H9 (cell line): ENCODE measurements around the gene OSBPL8. TPM values are rescaled to one million over a fixed set of nuclear protein-coding genes. Genes with fewer than 3 reads are reported as not detected.
A peak's percentile ranks its signal among the peaks of the same experiment; 100 is the strongest.

Source experiments
- DNase-seq: peaks from one replicate; pipeline ENCODE4 v3.0.0-alpha.2; 2017
- H2AFZ ChIP-seq: one replicate; pipeline ENCODE4 v1.6.1; 2013; ENCODE audit warnings: mild to moderate bottlenecking, low read length, control low read depth, moderate library complexity
- H2AK5ac ChIP-seq: 2 replicates; pipeline ENCODE4 v1.6.1; 2013; ENCODE audit warnings: low read length, control low read depth, mixed read lengths; ENCODE audit not compliant: insufficient read length
- H2BK120ac ChIP-seq: one replicate; pipeline ENCODE4 v1.6.1; 2013; ENCODE audit warnings: low read depth, mild to moderate bottlenecking, low read length, control low read depth, inconsistent platforms; ENCODE audit not compliant: poor library complexity, severe bottlenecking
- H2BK12ac ChIP-seq: 2 replicates; pipeline ENCODE4 v1.6.1; 2013; ENCODE audit warnings: low read length, control low read depth, mixed read lengths, low read depth; ENCODE audit not compliant: insufficient read length
- H2BK15ac ChIP-seq: 2 replicates; pipeline ENCODE4 v1.6.1; 2013; ENCODE audit warnings: low read depth, low read length, control low read depth
- H2BK20ac ChIP-seq: one replicate; pipeline ENCODE4 v1.6.1; 2013; ENCODE audit warnings: low read depth, mild to moderate bottlenecking, low read length, control low read depth, inconsistent platforms; ENCODE audit not compliant: poor library complexity, severe bottlenecking
- H2BK5ac ChIP-seq: 2 replicates; pipeline ENCODE4 v1.6.1; 2013; ENCODE audit warnings: low read length, control low read depth, mixed read lengths; ENCODE audit not compliant: insufficient read length
- H3K14ac ChIP-seq: 2 replicates; pipeline ENCODE4 v1.6.1; 2013; ENCODE audit warnings: low read length, control low read depth; ENCODE audit not compliant: insufficient read depth
- H3K18ac ChIP-seq: 2 replicates; pipeline ENCODE4 v1.6.1; 2013; ENCODE audit warnings: low read depth, mild to moderate bottlenecking, mixed read lengths, low read length, control low read depth; ENCODE audit not compliant: insufficient read length
- H3K23ac ChIP-seq: 2 replicates; pipeline ENCODE4 v1.6.1; 2013; ENCODE audit warnings: low read length, control low read depth, mixed read lengths, low read depth; ENCODE audit not compliant: insufficient read length
- H3K23me2 ChIP-seq: 2 replicates; pipeline ENCODE4 v1.6.1; 2013; ENCODE audit warnings: low read depth, mild to moderate bottlenecking, mixed read lengths, low read length, control low read depth; ENCODE audit not compliant: insufficient read length, poor library complexity, severe bottlenecking
- H3K27ac ChIP-seq: 2 replicates; pipeline ENCODE4 v1.5.1; 2013; ENCODE audit warnings: low read length, control low read depth, mixed read lengths, low read depth; ENCODE audit not compliant: insufficient read length
- H3K27me3 ChIP-seq: 2 replicates; pipeline ENCODE4 v1.6.1; 2013; ENCODE audit warnings: low read length, control low read depth, inconsistent platforms; ENCODE audit not compliant: insufficient read depth
- H3K4ac ChIP-seq: 2 replicates; pipeline ENCODE4 v1.6.1; 2013; ENCODE audit warnings: low read depth, mild to moderate bottlenecking, control low read depth, inconsistent platforms, low read length, moderate library complexity
- H3K4me1 ChIP-seq: 2 replicates; pipeline ENCODE4 v1.6.1; 2013; ENCODE audit warnings: low read length, control low read depth, inconsistent platforms; ENCODE audit not compliant: insufficient read depth
- H3K4me2 ChIP-seq: 2 replicates; pipeline ENCODE4 v1.6.1; 2013; ENCODE audit warnings: low read length, control low read depth, mixed read lengths; ENCODE audit not compliant: insufficient read length, insufficient read depth
- H3K56ac ChIP-seq: 2 replicates; pipeline ENCODE4 v1.6.1; 2013; ENCODE audit warnings: low read depth, mild to moderate bottlenecking, mixed read lengths, low read length, control low read depth; ENCODE audit not compliant: insufficient read length
- H3K79me1 ChIP-seq: 2 replicates; pipeline ENCODE4 v1.6.1; 2013; ENCODE audit warnings: low read depth, mild to moderate bottlenecking, moderate library complexity, low read length, control low read depth, inconsistent platforms; ENCODE audit not compliant: insufficient read depth, poor library complexity, severe bottlenecking
- H3K79me2 ChIP-seq: 2 replicates; pipeline ENCODE4 v1.6.1; 2013; ENCODE audit warnings: low read length, control low read depth, inconsistent platforms; ENCODE audit not compliant: insufficient read depth
- H3K9ac ChIP-seq: 2 replicates; pipeline ENCODE4 v1.6.1; 2013; ENCODE audit warnings: low read length, control low read depth, mixed read lengths; ENCODE audit not compliant: insufficient read length; ENCODE audit errors: extremely low read depth
- H3K9me3 ChIP-seq: one replicate; pipeline ENCODE4 v1.6.1; 2013; ENCODE audit warnings: low read depth, low read length, inconsistent platforms; ENCODE audit not compliant: control insufficient read depth
- H3T11ph ChIP-seq: one replicate; pipeline ENCODE4 v1.6.1; 2013; ENCODE audit warnings: mild to moderate bottlenecking, low read length, control low read depth, inconsistent platforms
- H4K20me1 ChIP-seq: one replicate; pipeline ENCODE4 v1.6.1; 2013; ENCODE audit not compliant: control insufficient read depth, insufficient read length, insufficient read depth
- H4K5ac ChIP-seq: 2 replicates; pipeline ENCODE4 v1.6.1; 2013; ENCODE audit warnings: low read depth, mild to moderate bottlenecking, mixed read lengths, low read length, control low read depth; ENCODE audit not compliant: insufficient read length
- H4K8ac ChIP-seq: replicated peaks from 2 replicates; pipeline ENCODE4 v1.6.1; 2013; ENCODE audit warnings: low read length, control low read depth, mixed read lengths, low read depth; ENCODE audit not compliant: insufficient read length
- H4K91ac ChIP-seq: 2 replicates; pipeline ENCODE4 v1.6.1; 2013; ENCODE audit warnings: low read depth, mild to moderate bottlenecking, moderate library complexity, mixed read lengths, low read length, control low read depth; ENCODE audit not compliant: insufficient read length
- H3K27ac Mint-ChIP-seq, 3 experiments: 2 replicates in 2 of 3; 3 replicates in 1 of 3; pipeline ENCODE4 v1.8.0; 2020 to 2021; ENCODE audit warnings: mixed read lengths in 3 of 3, mild to moderate bottlenecking in 1 of 3, moderate library complexity in 1 of 3
- H3K27me3 Mint-ChIP-seq: 2 replicates; pipeline ENCODE4 v1.8.0; 2021; ENCODE audit warnings: low read depth, mild to moderate bottlenecking, moderate library complexity, mixed read lengths
- H3K36me3 Mint-ChIP-seq, 3 experiments: 2 replicates in 2 of 3; 3 replicates in 1 of 3; pipeline ENCODE4 v1.8.0; 2020 to 2021; ENCODE audit warnings: low read depth in 3 of 3, mixed read lengths in 3 of 3; ENCODE audit not compliant: insufficient read depth in 1 of 3
- H3K4me1 Mint-ChIP-seq, 2 experiments: 2 replicates each; pipeline ENCODE4 v1.8.0; 2020; ENCODE audit warnings: mixed read lengths in 2 of 2
- H3K4me3 Mint-ChIP-seq, 2 experiments: 2 replicates in 1 of 2; 3 replicates in 1 of 2; pipeline ENCODE4 v1.8.0; 2020 to 2021; ENCODE audit warnings: mild to moderate bottlenecking in 2 of 2, mixed read lengths in 2 of 2, moderate library complexity in 1 of 2
- H3K9me3 Mint-ChIP-seq, 2 experiments: 2 replicates in 1 of 2; 3 replicates in 1 of 2; pipeline ENCODE4 v1.8.0; 2020; ENCODE audit warnings: mild to moderate bottlenecking in 2 of 2, mixed read lengths in 2 of 2, moderate library complexity in 1 of 2
- CTCF ChIP-seq: fragments of 200-600 bp; sonication (generic); conservative IDR thresholded peaks from 3 replicates; pipeline ENCODE4 v1.8.0; 2021; ENCODE audit warnings: antibody characterized with exemption, mild to moderate bottlenecking
- WGBS: extraction: QIAGEN DNeasy Blood & Tissue Kit; methylation state at CpG from one replicate; pipeline ENCODE4 v1.1.7; 2013; ENCODE audit warnings: missing lambda C conversion rate, low lambda C conversion rate, mixed read lengths; ENCODE audit not compliant: insufficient read length; ENCODE audit errors: extremely low coverage; 5-methylcytosine and 5-hydroxymethylcytosine counted together
- total RNA-seq: library from RNA; stranded (reverse); gene quantifications from 2 replicates; pipeline ENCODE4 v1.2.1, GENCODE V29; 2021

The OSBPL8 gene
- total RNA-seq, 1 experiment from 2014 or later, result 61.2 TPM

GRCh38 chr12:76586764-76587395 lies 27.3 kb upstream of the OSBPL8 start:
- no peaks in the 10 kb centered on the region for H3K79me1 ChIP-seq
- no peak overlapping the region for H2BK12ac ChIP-seq
- no peak overlapping the region for H2BK120ac ChIP-seq
- H3K4me1 Mint-ChIP-seq, result no peaks in the 10 kb centered on the region
- no peaks in the 10 kb centered on the region for H3K9me3 ChIP-seq
- no peak overlapping the region for H4K5ac ChIP-seq
- no peak overlapping the region for H3K27ac Mint-ChIP-seq
- H3K9me3 Mint-ChIP-seq, result no peaks in the 10 kb centered on the region; a peak in 2 of 5 replicates
- no peak overlapping the region for H3K27ac ChIP-seq
- no peaks in the 10 kb centered on the region for H3K23me2 ChIP-seq
- no peak overlapping the region for H3K18ac ChIP-seq
- peak; percentile 71 for TF ChIP-seq CTCF
- no peaks in the 10 kb centered on the region for H3K27me3 ChIP-seq
- no peak overlapping the region for H3K4me2 ChIP-seq
- H2BK5ac ChIP-seq, result no peak overlapping the region
- no peak overlapping the region for H3K9ac ChIP-seq
- H3K23ac ChIP-seq, result no peak overlapping the region
- H4K20me1 ChIP-seq, result no peaks in the 10 kb centered on the region
- no peak overlapping the region for H2BK20ac ChIP-seq
- no peak overlapping the region for H4K8ac ChIP-seq
- H3K4me3 Mint-ChIP-seq, result no peak overlapping the region
- no peaks in the 10 kb centered on the region for H3K4me1 ChIP-seq
- H3K14ac ChIP-seq, result no peak overlapping the region
- WGBS, result no CpG with 5 or more reads among the region's 3 CpGs
- H2AK5ac ChIP-seq, result no peak overlapping the region
- no peak overlapping the region for H2BK15ac ChIP-seq
- DNase-seq, result no peak
- H3K27me3 Mint-ChIP-seq, result no peaks in the 10 kb centered on the region
- H3K4ac ChIP-seq, result no peak overlapping the region
- H4K91ac ChIP-seq, result no peak overlapping the region
- H3K36me3 Mint-ChIP-seq, result no peaks in the 10 kb centered on the region
- H3T11ph ChIP-seq, result no peak overlapping the region
- H3K79me2 ChIP-seq, result no peaks in the 10 kb centered on the region
- H2AFZ ChIP-seq, result no peak overlapping the region
- H3K56ac ChIP-seq, result no peak overlapping the region
